OCI-LY1 (cell line): ENCODE data around the gene PLCB2.

ENCODE experiments used
- EZH2 ChIP-seq: fragments of 200-600 bp; sonication (generic), shearing (Covaris generic); IDR thresholded peaks from 2 replicates; pipeline ENCODE4 v1.8.0; 2017; ENCODE audit warnings: borderline replicate concordance, mixed run types, mild to moderate bottlenecking, antibody characterized with exemption, low read length, moderate library complexity, mixed read lengths
- TF ChIP-seq, protein P1 (sequence below): fragments of 200-600 bp; sonication (generic), shearing (Covaris generic); IDR thresholded peaks from 2 replicates; pipeline ENCODE4 v1.5.1; 2017; ENCODE audit warnings: mild to moderate bottlenecking, antibody characterized with exemption, low read length, moderate library complexity, mixed read lengths

DNA sequence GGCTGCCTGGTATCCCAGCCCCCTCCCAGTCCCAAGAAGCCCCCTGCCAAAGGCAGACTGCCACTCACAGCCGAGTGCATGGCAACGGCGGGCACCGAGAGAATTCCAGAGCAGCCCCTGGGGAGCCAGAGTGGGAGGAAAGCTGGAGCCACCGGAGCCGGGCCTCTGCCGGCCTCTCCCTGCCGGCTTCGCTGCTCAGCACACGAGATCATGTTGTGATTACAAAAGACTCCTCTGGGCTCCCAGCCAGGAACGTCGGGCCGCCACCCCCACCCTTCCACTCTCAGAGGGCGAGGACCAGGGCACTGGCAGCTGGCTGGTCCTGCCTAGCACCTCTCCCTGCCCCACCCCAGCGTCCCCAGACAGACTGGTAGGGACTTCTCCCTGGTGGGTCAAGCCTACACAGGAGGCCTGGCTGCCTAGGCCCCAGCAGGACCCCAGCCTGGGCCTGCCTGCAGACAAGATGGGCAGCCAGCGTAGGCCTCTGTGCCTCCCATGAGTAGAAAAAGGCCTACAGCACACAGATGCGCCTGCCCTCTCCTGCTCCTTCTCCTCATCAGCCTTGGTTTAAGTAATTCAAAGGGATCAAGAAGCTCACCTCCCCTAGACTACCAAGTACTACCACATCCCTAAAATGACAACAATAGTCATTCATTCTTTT, 33.1 kb upstream of the PLCB2 start, which contains the start of gene CCDC9B:
- TF ChIP-seq, protein P1, sequence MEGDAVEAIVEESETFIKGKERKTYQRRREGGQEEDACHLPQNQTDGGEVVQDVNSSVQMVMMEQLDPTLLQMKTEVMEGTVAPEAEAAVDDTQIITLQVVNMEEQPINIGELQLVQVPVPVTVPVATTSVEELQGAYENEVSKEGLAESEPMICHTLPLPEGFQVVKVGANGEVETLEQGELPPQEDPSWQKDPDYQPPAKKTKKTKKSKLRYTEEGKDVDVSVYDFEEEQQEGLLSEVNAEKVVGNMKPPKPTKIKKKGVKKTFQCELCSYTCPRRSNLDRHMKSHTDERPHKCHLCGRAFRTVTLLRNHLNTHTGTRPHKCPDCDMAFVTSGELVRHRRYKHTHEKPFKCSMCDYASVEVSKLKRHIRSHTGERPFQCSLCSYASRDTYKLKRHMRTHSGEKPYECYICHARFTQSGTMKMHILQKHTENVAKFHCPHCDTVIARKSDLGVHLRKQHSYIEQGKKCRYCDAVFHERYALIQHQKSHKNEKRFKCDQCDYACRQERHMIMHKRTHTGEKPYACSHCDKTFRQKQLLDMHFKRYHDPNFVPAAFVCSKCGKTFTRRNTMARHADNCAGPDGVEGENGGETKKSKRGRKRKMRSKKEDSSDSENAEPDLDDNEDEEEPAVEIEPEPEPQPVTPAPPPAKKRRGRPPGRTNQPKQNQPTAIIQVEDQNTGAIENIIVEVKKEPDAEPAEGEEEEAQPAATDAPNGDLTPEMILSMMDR = no peak
- TF ChIP-seq EZH2 = no peak
